Muscle of back (tissue), 11 donors: ENCODE measurements around the gene SAMD11. TPM values are rescaled to one million over a fixed set of nuclear protein-coding genes. Genes with fewer than 3 reads are reported as not detected.

Experiments
- DNase-seq, 3 donors: peaks; one replicate each; pipeline versions ENCODE4 v3.0.0 to v3.0.0-alpha.2; 2013
- polyA plus RNA-seq, 10 donors: library from polyadenylated mRNA; unstranded; fragments of 120-200 nt; gene quantifications; one replicate each; pipeline ENCODE4 v1.2.1, GENCODE V29; 2013; ENCODE audit not compliant: insufficient read length in 10 of 10

Gene SAMD11
- polyA plus RNA-seq, 10 donors = 1.7 to 11.4 (median 4.4) TPM

GRCh38 chr1:962381-963300, 38.9 kb downstream of the SAMD11 start:
- no peak for DNase-seq

GRCh38 chr1:963301-963651, 39.6 kb downstream of the SAMD11 start:
- no peak for DNase-seq

- DNase-seq = no peak
Observed at GRCh38 chr1:963746-964525, 40.2 kb downstream of the SAMD11 start.

- DNase-seq = no peak
Observed at GRCh38 chr1:964691-965525, 41.2 kb downstream of the SAMD11 start.

GRCh38 chr1:965526-966134, 41.9 kb downstream of the SAMD11 start:
- DNase-seq = no peak

- no peak for DNase-seq
Observed at GRCh38 chr1:966135-966703, 42.5 kb downstream of the SAMD11 start, which contains the start of gene PLEKHN1. PLEKHN1 (plus strand) TSS chr1:966482; CDS start chr1:966532, 50 bp downstream.

GRCh38 chr1:966704-967300, 43.1 kb downstream of the SAMD11 start:
- peak in 1 of 3 donors; percentile 57 for DNase-seq

GRCh38 chr1:967466-968343, 44.0 kb downstream of the SAMD11 start:
- no peak for DNase-seq

GRCh38 chr1:969260-969855, 45.6 kb downstream of the SAMD11 start:
- DNase-seq = no peak

- no peak for DNase-seq
Observed at GRCh38 chr1:970242-970972, 46.7 kb downstream of the SAMD11 start.

GRCh38 chr1:970973-971730, 47.4 kb downstream of the SAMD11 start:
- no peak for DNase-seq

- DNase-seq = no peak
Observed at GRCh38 chr1:971751-972506, 48.2 kb downstream of the SAMD11 start.

GRCh38 chr1:972726-973458, 49.2 kb downstream of the SAMD11 start:
- DNase-seq = no peak

GRCh38 chr1:973459-974292, 50.0 kb downstream of the SAMD11 start:
- DNase-seq = no peak

- no peak for DNase-seq
Observed at GRCh38 chr1:974293-974640, 50.5 kb downstream of the SAMD11 start.
